H1 (cell line): ENCODE measurements around the gene FOXD3. TPM values are rescaled to one million over a fixed set of nuclear protein-coding genes. Genes with fewer than 3 reads are reported as not detected.

Experiments used
- CTCF ChIA-PET: fragments of 300-600 bp; sonication (Branson Sonifier 250); formaldehyde crosslinking; loops from one replicate; lab custom pipeline; 2021; ENCODE audit not compliant: partially characterized antibody; lab: Charles Lee
- POLR2A ChIA-PET: fragments of 300-600 bp; sonication (Branson Sonifier 250); formaldehyde crosslinking; loops from one replicate; lab custom pipeline; 2021; ENCODE audit warnings: inconsistent platforms; ENCODE audit not compliant: partially characterized antibody; lab: Charles Lee
- DNase-seq, 2 experiments: peaks; one replicate each; pipeline versions ENCODE4 v3.0.0 to v3.0.0-alpha.2; 2010 to 2022; ENCODE audit warnings: low spot score in 2 of 2, low read depth in 1 of 2, mixed read lengths in 1 of 2
- FAIRE-seq: peaks from 2 replicates; lab custom pipeline; 2011; peaks lifted over from hg19 to GRCh38; lab: Jason Lieb, UNC
- H2AFZ ChIP-seq: 2 replicates; pipeline ENCODE4 v1.8.1; 2012; ENCODE audit warnings: low read length, inconsistent platforms
- H2AK5ac ChIP-seq: 2 replicates; pipeline ENCODE4 v1.6.1; 2013; ENCODE audit warnings: low read depth, low read length
- H2BK120ac ChIP-seq: replicated peaks from 2 replicates; pipeline ENCODE3; 2013; ENCODE audit warnings: low read depth, low read length, inconsistent platforms
- H2BK12ac ChIP-seq: 2 replicates; pipeline ENCODE4 v1.6.1; 2013; ENCODE audit warnings: low read depth, low read length
- H2BK15ac ChIP-seq: 2 replicates; pipeline ENCODE4 v1.6.1; 2013; ENCODE audit warnings: low read length
- H2BK20ac ChIP-seq: 2 replicates; pipeline ENCODE4 v1.6.1; 2013; ENCODE audit warnings: low read length
- H2BK5ac ChIP-seq: 2 replicates; pipeline ENCODE4 v1.6.1; 2013; ENCODE audit warnings: low read depth, low read length
- H3K14ac ChIP-seq: 2 replicates; pipeline ENCODE4 v1.6.1; 2013; ENCODE audit warnings: inconsistent platforms; ENCODE audit not compliant: insufficient read length
- H3K18ac ChIP-seq: 2 replicates; pipeline ENCODE4 v1.6.1; 2013; ENCODE audit warnings: low read length; ENCODE audit errors: extremely low read depth
- H3K23ac ChIP-seq: 2 replicates; pipeline ENCODE4 v1.6.1; 2013; ENCODE audit warnings: inconsistent platforms; ENCODE audit not compliant: insufficient read length
- H3K23me2 ChIP-seq: 2 replicates; pipeline ENCODE4 v1.6.1; 2013; ENCODE audit warnings: low read depth, low read length
- H3K27ac ChIP-seq: 2 replicates; pipeline ENCODE4 v1.6.1; 2011; ENCODE audit warnings: low read depth, low read length, inconsistent platforms
- H3K27me3 ChIP-seq, 4 experiments: replicated peaks in 1 of 4; 1 replicate in 1 of 4; 2 replicates in 3 of 4; pipeline versions ENCODE4 v1.6.1 to v1.8.1; 2011 to 2013; ENCODE audit warnings: low read length in 3 of 4, mild to moderate bottlenecking in 3 of 4, inconsistent platforms in 2 of 4, mixed read lengths in 2 of 4, moderate library complexity in 1 of 4; ENCODE audit not compliant: control insufficient read depth in 3 of 4, insufficient read depth in 3 of 4; ENCODE audit errors: extremely low read depth in 1 of 4
- H3K36me3 ChIP-seq, 4 experiments: 2 replicates each; pipeline versions ENCODE4 v1.6.1 to v1.8.1; 2011 to 2013; ENCODE audit warnings: mild to moderate bottlenecking in 4 of 4, low read length in 3 of 4, moderate library complexity in 2 of 4, control low read depth in 1 of 4, inconsistent platforms in 1 of 4; ENCODE audit not compliant: insufficient read depth in 4 of 4, control insufficient read depth in 2 of 4
- H3K4ac ChIP-seq: replicated peaks from 2 replicates; pipeline ENCODE3; 2013; ENCODE audit warnings: low read length, low read depth, mixed read lengths, inconsistent platforms; ENCODE audit not compliant: insufficient read length
- H3K4me1 ChIP-seq, 4 experiments: replicated peaks in 1 of 4; 1 replicate in 1 of 4; 2 replicates in 3 of 4; pipeline versions ENCODE4 v1.6.1 to v1.8.1; 2011 to 2013; ENCODE audit warnings: low read length in 3 of 4, inconsistent platforms in 2 of 4, mixed read lengths in 1 of 4; ENCODE audit not compliant: insufficient read depth in 4 of 4, control insufficient read depth in 3 of 4
- H3K4me2 ChIP-seq, 2 experiments: 2 replicates each; pipeline versions ENCODE4 v1.6.1 to v1.8.1; 2011 to 2013; ENCODE audit warnings: low read depth in 2 of 2, low read length in 2 of 2, control low read depth in 1 of 2, inconsistent platforms in 1 of 2, mild to moderate bottlenecking in 1 of 2; ENCODE audit not compliant: insufficient read depth in 1 of 2
- H3K4me3 ChIP-seq, 4 experiments: fragments of 200-600, 300-600 bp in 1 of 4; sonication (generic), shearing (Covaris generic), sonication (Bioruptor Twin) in 1 of 4; 2 replicates each; pipeline versions ENCODE4 v1.5.1 to v1.8.1; 2011 to 2016; ENCODE audit warnings: low read length in 4 of 4, low read depth in 3 of 4, control low read depth in 2 of 4, inconsistent platforms in 2 of 4, mild to moderate bottlenecking in 2 of 4, mixed read lengths in 1 of 4, moderate library complexity in 1 of 4; ENCODE audit not compliant: insufficient read depth in 2 of 4; ENCODE audit errors: extremely low read depth in 1 of 4
- H3K56ac ChIP-seq: replicated peaks from 2 replicates; pipeline ENCODE3; 2013; ENCODE audit warnings: low read depth, mild to moderate bottlenecking, mixed read lengths, low read length, inconsistent platforms; ENCODE audit not compliant: insufficient read length
- H3K79me1 ChIP-seq: 2 replicates; pipeline ENCODE4 v1.6.1; 2013; ENCODE audit warnings: low read depth, low read length, control low read depth
- H3K79me2 ChIP-seq, 2 experiments: 2 replicates each; pipeline versions ENCODE4 v1.6.1 to v1.8.1; 2012 to 2013; ENCODE audit warnings: low read length in 2 of 2, mild to moderate bottlenecking in 2 of 2, inconsistent platforms in 1 of 2; ENCODE audit not compliant: insufficient read depth in 2 of 2, control insufficient read depth in 1 of 2
- H3K9ac ChIP-seq, 4 experiments: replicated peaks in 1 of 4; 1 replicate in 1 of 4; 2 replicates in 3 of 4; pipeline versions ENCODE4 v1.6.1 to v1.8.1; 2011 to 2013; ENCODE audit warnings: low read depth in 3 of 4, low read length in 3 of 4, control low read depth in 2 of 4, mild to moderate bottlenecking in 2 of 4, moderate library complexity in 2 of 4, inconsistent platforms in 1 of 4; ENCODE audit errors: extremely low read depth in 1 of 4
- H3K9me3 ChIP-seq, 2 experiments: 2 replicates each; pipeline versions ENCODE4 v1.6.1 to v1.8.1; 2012 to 2013; ENCODE audit warnings: mild to moderate bottlenecking in 2 of 2, moderate library complexity in 2 of 2, control low read depth in 1 of 2, inconsistent platforms in 1 of 2, low read depth in 1 of 2, low read length in 1 of 2, mixed read lengths in 1 of 2; ENCODE audit not compliant: insufficient read depth in 2 of 2
- H4K20me1 ChIP-seq, 2 experiments: replicated peaks in 1 of 2; 2 replicates each; pipeline versions ENCODE3 to v1.8.1; 2011 to 2013; ENCODE audit warnings: inconsistent platforms in 2 of 2, low read length in 2 of 2, mild to moderate bottlenecking in 1 of 2; ENCODE audit not compliant: insufficient read depth in 2 of 2, control insufficient read depth in 1 of 2
- H4K5ac ChIP-seq: 2 replicates; pipeline ENCODE4 v1.6.1; 2013; ENCODE audit warnings: low read length, low read depth, mixed read lengths, inconsistent platforms; ENCODE audit not compliant: insufficient read length
- H4K8ac ChIP-seq: 2 replicates; pipeline ENCODE4 v1.8.0; 2013; ENCODE audit warnings: mild to moderate bottlenecking, moderate library complexity, low read length, inconsistent platforms; ENCODE audit not compliant: insufficient read depth; ENCODE audit errors: extremely low read depth
- H4K91ac ChIP-seq: replicated peaks from 2 replicates; pipeline ENCODE3; 2013; ENCODE audit warnings: low read length, mixed read lengths, inconsistent platforms; ENCODE audit not compliant: insufficient read length
- ATF2 ChIP-seq: IDR thresholded peaks from 2 replicates; pipeline ENCODE4 v1.6.1; 2012; ENCODE audit warnings: low read length, inconsistent platforms
- BRCA1 ChIP-seq: IDR thresholded peaks from 2 replicates; pipeline ENCODE4 v1.6.1; 2012; ENCODE audit warnings: low read depth, low read length, improper control_type of control experiment
- CTBP2 ChIP-seq: IDR thresholded peaks from 2 replicates; pipeline ENCODE4 v1.7.0; 2011; ENCODE audit warnings: borderline replicate concordance, mild to moderate bottlenecking, moderate library complexity, mixed read lengths, low read length; ENCODE audit not compliant: insufficient read depth, insufficient read length
- EZH2 ChIP-seq: fragments of 200-600 bp; sonication (generic); IDR thresholded peaks from 2 replicates; pipeline ENCODE4 v1.7.1; 2012; ENCODE audit warnings: low read depth, mild to moderate bottlenecking, moderate library complexity, low read length, inconsistent platforms; ENCODE audit not compliant: severe bottlenecking
- KDM1A ChIP-seq: fragments of 200-600, 300-600 bp; sonication (generic); IDR thresholded peaks from 2 replicates; pipeline ENCODE4 v1.7.1; 2016; ENCODE audit warnings: mild to moderate bottlenecking, low read length, borderline replicate concordance
- RAD21 ChIP-seq, 2 experiments: IDR thresholded peaks in 1 of 2; conservative IDR thresholded peaks in 1 of 2; 2 replicates each; pipeline ENCODE4 v1.6.1; 2011; ENCODE audit warnings: low read depth in 2 of 2, low read length in 2 of 2, improper control_type of control experiment in 1 of 2, inconsistent platforms in 1 of 2, mild to moderate bottlenecking in 1 of 2, moderate library complexity in 1 of 2
- RBBP5 ChIP-seq: IDR thresholded peaks from 2 replicates; pipeline ENCODE4 v1.7.1; 2012; ENCODE audit warnings: low read depth, mild to moderate bottlenecking, inconsistent platforms, low read length, moderate library complexity, borderline replicate concordance
- SAP30 ChIP-seq: fragments of 300-600 bp; sonication (generic); IDR thresholded peaks from 2 replicates; pipeline ENCODE4 v1.7.1; 2012; ENCODE audit warnings: low read length, moderate library complexity, mild to moderate bottlenecking, inconsistent platforms; ENCODE audit not compliant: insufficient read depth, insufficient replicate concordance
- SP1 ChIP-seq: IDR thresholded peaks from 2 replicates; pipeline ENCODE4 v1.6.1; 2011; ENCODE audit warnings: low read depth, low read length
- WGBS, 2 experiments: shearing (Covaris generic) in 1 of 2; methylation state at CpG; one replicate each; pipeline versions ENCODE4 v1.1.6 to v1.1.7; 2013 to 2015; ENCODE audit warnings: low lambda C conversion rate in 2 of 2, mixed read lengths in 2 of 2, inconsistent platforms in 1 of 2, low coverage in 1 of 2, missing lambda C conversion rate in 1 of 2; ENCODE audit not compliant: insufficient replicate concordance in 2 of 2, insufficient coverage in 1 of 2, insufficient read length in 1 of 2; ENCODE audit errors: extremely low coverage in 1 of 2, missing lambda C conversion rate in 1 of 2; 5-methylcytosine and 5-hydroxymethylcytosine counted together
- polyA plus RNA-seq, 7 experiments: library from polyadenylated mRNA; depleted of rRNA in 3 of 7; stranded (reverse) in 5 of 7; unstranded in 2 of 7; fragments of >200 nt in 5 of 7; fragments of 200-250 nt in 2 of 7; gene quantifications; 1 replicate in 5 of 7; 2 replicates in 1 of 7; 4 replicates in 1 of 7; pipeline versions ENCODE4 v1.2.1 to v1.2.3, GENCODE V29; 2011 to 2013; ENCODE audit warnings: missing spikeins in 2 of 7, mixed read lengths in 2 of 7
- total RNA-seq: library from RNA; stranded (reverse); fragmentation: NEBNext Ultra II Directional; extraction: Animal tissue kit (Norgen Biotek cat#: 25700); gene quantifications from 2 replicates; pipeline ENCODE4 v1.2.1, GENCODE V29; 2021

Gene FOXD3
- total and polyA plus RNA-seq, 2 of the 8 experiments (the other 6 are each of a cell fraction or from before 2014, with no cell fraction given), result 8.7 to 33.7 TPM

GRCh38 chr1:63359561-63359960, 37.2 kb downstream of the FOXD3 start:
- no peak overlapping the region for H3K23ac ChIP-seq
- H2AFZ ChIP-seq, result no peak overlapping the region
- no peaks in the 10 kb centered on the region for H3K27me3 ChIP-seq
- peaks cover 0 to 2% (median 0%) of the 10 kb centered on the region in 4 experiments; a peak in 1 of 7 replicates for H3K4me1 ChIP-seq
- H3K79me1 ChIP-seq, result no peaks in the 10 kb centered on the region
- H3K9ac ChIP-seq, result no peak overlapping the region
- no peak overlapping the region for H2BK15ac ChIP-seq
- no peak overlapping the region for H3K4me3 ChIP-seq
- H4K5ac ChIP-seq, result no peak overlapping the region
- no peak overlapping the region for H3K4ac ChIP-seq
- FAIRE-seq, result no peak
- 91% methylated on average over 5 of the region's 5 CpGs; no CpG with 5 or more reads in 1 of the 2 experiments for WGBS, 2 experiments
- no peak for DNase-seq
- POLR2A ChIA-PET, result interaction anchor here (1.1 kb wide), 1 partner anchor 10 kb away, joined by 3 read pairs; no protein-coding TSS in a partner anchor
- H2BK20ac ChIP-seq, result no peak overlapping the region; the same call in 1 of the 2 replicates
- no peak overlapping the region for H2AK5ac ChIP-seq
- no peak overlapping the region for H4K91ac ChIP-seq
- no peak overlapping the region for H2BK12ac ChIP-seq
- H3K27ac ChIP-seq, result no peak overlapping the region
- CTCF ChIA-PET, result interaction anchor here (0.7 to 3.8 kb wide), 7 partner anchors 8 to 61 kb away, joined by 3 to 23 read pairs (median 4); no protein-coding TSS in a partner anchor
- no peak overlapping the region for H3K4me2 ChIP-seq
- no peaks in the 10 kb centered on the region for H4K20me1 ChIP-seq
- no peak overlapping the region for H3K14ac ChIP-seq
- no peaks in the 10 kb centered on the region for H3K36me3 ChIP-seq
- no peak overlapping the region for H2BK120ac ChIP-seq
- no peak overlapping the region for H2BK5ac ChIP-seq
- H3K79me2 ChIP-seq, result no peaks in the 10 kb centered on the region
- H3K23me2 ChIP-seq, result no peaks in the 10 kb centered on the region; the same call in 1 of the 2 replicates
- H3K9me3 ChIP-seq, result no peaks in the 10 kb centered on the region
- no peak overlapping the region for H3K56ac ChIP-seq
- H4K8ac ChIP-seq, result no peak overlapping the region
- TF ChIP-seq RBBP5 (no peak), BRCA1 (no peak), SP1 (no peak), CTBP2 (no peak), KDM1A (no peak), RAD21 (IDR thresholded peaks at IDR 0.05 in 1 of 2, conservative IDR thresholded peaks at IDR 0.05 in 1 of 2; ENCODE audit: low read depth in 2 of 2, low read length in 2 of 2) (no peak), SAP30 (no peak), ATF2 (no peak), EZH2 (no peak)
- H3K18ac ChIP-seq, result no peak overlapping the region
